ENCODE results near the gene CACNA1C.

The CACNA1C gene

GRCh38 chr12:2140858-2141519 lies 88.2 kb downstream of the CACNA1C start:
- DNase-seq (ENCODE audit: low spot score), result no peak

DNA sequence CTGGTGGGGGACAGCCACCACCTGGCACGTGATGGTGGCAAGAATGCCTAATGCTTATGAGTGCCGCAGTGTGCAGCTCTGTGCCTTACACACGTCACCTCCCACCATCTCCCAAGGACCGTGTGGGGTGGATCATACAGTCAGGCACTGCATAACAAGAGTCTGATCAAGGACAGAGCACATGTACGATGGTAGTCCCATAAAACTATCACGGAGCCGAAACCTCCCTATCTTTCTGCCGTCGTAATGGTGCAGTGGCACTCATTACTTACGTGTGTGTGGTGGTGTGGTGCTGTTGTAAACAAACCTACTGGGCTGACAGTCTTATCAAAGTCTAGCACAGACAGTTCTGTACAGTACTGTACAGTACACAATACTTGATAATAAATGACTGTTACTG lies 89.3 kb downstream of the CACNA1C start:
- DNase-seq (ENCODE audit: low spot score), result no peak

- no peak for DNase-seq (ENCODE audit: low spot score)
Measured at GRCh38 chr12:2144951-2145350, 92.2 kb downstream of the CACNA1C start.

DNA sequence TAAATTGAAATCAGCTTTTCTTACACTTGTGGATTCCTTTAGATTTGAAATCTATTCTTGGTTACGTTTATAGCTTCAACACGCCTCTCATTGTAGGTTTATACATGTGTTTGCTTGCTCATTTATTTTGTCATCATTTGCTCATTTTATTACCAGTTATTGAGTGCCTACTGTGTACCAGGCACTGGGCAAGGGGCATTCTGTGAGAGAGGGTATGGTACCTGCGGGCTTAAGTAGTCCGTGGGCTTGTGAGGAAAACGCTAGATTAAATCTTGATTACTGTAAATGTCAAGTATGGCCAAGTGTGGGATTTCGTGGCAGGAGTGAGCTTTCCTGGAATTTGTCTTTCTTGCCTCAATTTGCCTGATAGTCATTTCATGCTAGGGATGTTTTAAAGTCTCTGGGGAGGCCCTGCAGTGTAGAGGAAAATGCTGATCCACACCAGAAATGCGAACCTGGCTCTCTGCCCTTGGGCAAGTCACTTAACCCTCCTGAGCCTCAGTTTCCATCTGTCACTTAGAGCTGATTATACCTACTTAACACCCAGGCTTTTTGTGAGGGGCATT lies 92.7 kb downstream of the CACNA1C start:
- DNase-seq (ENCODE audit: low spot score), result no peak

GRCh38 chr12:2147335-2147734 lies 94.5 kb downstream of the CACNA1C start:
- no peak for DNase-seq (ENCODE audit: low spot score)

DNA sequence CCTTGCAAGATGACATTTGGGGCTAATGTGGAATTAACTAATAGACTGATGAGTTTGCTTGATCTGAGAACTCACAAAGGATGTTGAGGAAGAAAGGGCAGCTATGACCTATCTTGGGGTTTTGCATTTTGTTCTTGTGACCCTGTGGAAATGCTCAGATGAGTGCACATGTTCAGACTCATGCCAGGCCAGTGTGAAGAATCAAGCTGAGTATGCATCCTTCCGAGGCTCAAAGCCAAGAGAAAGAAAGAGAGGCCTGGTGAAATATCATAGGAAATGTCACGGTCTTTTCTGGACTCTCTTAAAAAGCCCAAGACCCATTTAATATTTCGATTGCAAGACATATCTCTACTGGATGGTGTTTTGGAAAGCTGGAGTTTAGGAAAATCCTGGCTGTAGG lies 96.3 kb downstream of the CACNA1C start:
- DNase-seq (ENCODE audit: low spot score), result no peak

- DNase-seq (ENCODE audit: low spot score), result no peak
Measured at GRCh38 chr12:2150833-2151232, 98.0 kb downstream of the CACNA1C start.

GRCh38 chr12:2151391-2151790 lies 98.6 kb downstream of the CACNA1C start:
- DNase-seq (ENCODE audit: low spot score), result no peak

DNA sequence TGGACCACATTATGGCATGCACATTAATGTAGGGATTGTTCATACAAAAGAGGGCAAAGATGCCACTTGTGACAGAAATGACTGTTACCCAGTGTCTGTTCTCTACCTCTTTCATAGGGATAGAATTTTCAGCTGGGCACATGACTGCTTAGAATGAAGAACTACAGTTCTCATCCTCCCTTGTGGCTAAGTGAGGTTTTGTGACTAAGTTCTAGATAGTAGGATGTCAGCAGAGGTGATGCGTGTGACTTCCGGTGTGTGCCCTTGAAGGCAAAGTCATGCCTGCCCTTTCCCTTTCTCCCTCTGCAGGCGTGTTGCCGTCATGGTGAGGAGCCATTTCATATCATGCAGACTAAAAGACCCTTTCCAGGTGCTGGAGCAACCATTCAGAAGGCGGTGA lies 99.3 kb downstream of the CACNA1C start:
- DNase-seq (ENCODE audit: low spot score), result no peak

DNA sequence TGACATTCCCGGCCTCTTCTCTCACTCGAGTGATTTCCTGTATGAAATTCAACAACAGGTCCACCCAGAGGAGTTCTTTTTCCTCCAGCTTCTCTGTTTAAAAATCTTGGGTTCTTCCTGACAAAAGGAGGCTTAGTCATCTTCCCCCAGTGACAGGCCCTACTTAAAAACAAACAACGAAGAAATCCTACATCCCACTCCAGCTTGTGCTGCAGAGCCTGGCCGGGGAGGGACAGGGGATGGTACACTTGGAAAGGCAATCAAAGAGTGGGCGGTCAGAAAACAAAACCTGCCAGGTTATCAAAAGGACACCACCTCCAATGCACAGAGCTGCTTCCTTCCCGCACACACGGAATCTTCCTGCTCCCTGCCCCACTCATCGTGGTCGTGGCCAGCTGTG lies 101.3 kb downstream of the CACNA1C start:
- DNase-seq (ENCODE audit: low spot score), result no peak

DNA sequence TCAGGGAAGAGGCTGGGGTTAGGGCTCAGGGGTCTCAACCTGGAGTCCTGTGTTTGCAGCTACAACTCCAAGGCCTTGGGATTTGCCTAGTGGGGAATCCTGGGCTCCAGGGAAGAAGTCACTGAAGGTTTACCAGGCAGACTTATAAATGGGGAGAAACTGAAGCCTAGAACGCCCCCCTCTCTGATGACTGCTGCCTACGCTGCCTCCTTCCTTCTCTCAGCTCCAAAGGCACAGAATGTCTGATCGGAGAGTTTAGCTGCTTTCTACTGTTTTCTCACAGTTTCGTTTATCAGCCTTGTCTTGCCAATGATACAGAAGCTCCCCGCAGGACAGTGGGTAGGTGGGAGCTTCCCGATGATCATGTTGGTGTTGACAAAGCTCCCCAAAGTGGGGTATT lies 101.7 kb downstream of the CACNA1C start:
- no peak for DNase-seq (ENCODE audit: low spot score)

DNA sequence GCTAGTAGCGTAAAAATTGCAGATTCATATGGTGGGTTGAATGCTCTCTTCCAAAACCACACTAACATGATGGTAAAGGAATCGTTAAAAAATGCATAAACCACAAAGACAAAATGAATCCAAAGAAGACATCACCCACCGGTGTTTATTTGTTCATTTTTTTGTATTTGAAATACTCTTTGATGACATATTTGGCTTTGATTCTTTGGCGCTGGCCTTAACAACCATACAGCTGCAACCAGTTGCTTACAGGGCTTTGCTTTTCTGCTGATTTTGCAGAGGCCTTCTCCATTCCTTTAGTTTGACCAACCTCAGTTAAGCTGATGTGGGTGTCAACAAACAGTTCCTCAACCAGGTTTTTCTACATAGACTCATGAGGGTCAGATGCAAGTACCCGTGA lies 103.5 kb downstream of the CACNA1C start:
- DNase-seq (ENCODE audit: low spot score), result no peak

GRCh38 chr12:2160043-2160442 lies 107.3 kb downstream of the CACNA1C start:
- no peak for DNase-seq (ENCODE audit: low spot score)

DNA sequence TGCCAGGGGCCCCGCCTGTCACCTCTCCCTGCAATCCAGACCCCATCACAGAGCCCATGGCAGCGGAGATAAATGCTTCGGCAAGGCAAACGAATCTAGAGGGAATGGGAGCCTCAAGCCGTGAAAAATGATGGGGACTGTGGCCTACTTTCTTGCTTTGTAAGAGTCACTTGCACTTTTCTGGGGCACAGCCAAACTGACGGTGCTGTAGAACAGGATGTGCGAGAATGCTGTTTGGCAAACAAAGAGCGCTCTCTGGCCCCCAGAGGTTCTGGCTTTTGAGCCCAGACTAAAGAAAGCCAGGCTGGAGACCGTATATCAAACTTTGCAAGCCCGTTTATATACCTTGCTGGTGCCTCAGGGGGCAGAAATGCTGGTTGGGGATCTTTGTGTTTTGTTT lies 108.7 kb downstream of the CACNA1C start:
- DNase-seq (ENCODE audit: low spot score), result no peak

- peak; percentile 50 for DNase-seq (ENCODE audit: low spot score)
Measured at GRCh38 chr12:2163177-2163941, 110.6 kb downstream of the CACNA1C start.

DNA sequence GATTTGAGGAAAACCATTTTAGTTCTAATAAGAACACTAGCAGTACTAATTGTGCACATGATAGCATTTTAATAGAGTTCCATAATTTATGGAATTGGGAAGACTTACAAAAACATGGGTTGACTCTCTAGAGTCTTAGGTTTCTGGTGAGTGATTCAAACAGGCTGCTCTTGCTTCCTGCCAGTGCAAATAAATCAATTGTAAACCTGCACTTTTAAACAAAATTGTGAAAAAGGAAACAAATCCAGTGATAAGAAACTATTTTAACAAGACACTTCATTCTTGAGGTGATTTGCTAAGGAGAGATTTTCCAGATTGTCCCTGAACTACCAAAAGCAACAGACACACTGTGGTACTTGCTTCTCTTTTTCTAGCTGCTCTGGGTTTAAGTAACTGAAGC lies 112.2 kb downstream of the CACNA1C start:
- no peak for DNase-seq (ENCODE audit: low spot score)

DNA sequence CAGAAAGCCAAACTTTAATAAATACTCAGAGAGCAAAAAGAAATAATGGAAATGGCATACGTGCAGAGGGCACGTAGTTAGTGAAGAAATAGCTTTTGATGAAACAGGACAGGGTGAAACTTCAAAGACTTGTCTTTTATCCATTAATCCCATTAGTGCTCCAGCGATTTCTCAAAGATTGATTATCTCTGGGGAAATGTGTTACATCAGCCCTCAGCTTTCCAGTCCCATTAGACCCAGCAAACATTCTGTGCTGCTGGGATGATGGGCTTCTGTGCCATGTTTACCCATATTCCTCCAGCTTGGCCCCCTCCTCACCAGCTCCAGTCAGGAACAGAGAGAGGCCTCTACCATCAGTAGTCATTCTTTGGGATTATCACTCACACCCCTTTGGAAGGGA lies 113.1 kb downstream of the CACNA1C start:
- DNase-seq (ENCODE audit: low spot score), result no peak

- no peak for DNase-seq (ENCODE audit: low spot score)
Measured at GRCh38 chr12:2166696-2167095, 113.9 kb downstream of the CACNA1C start.

GRCh38 chr12:2167231-2167630 lies 114.4 kb downstream of the CACNA1C start:
- no peak for DNase-seq (ENCODE audit: low spot score)

DNA sequence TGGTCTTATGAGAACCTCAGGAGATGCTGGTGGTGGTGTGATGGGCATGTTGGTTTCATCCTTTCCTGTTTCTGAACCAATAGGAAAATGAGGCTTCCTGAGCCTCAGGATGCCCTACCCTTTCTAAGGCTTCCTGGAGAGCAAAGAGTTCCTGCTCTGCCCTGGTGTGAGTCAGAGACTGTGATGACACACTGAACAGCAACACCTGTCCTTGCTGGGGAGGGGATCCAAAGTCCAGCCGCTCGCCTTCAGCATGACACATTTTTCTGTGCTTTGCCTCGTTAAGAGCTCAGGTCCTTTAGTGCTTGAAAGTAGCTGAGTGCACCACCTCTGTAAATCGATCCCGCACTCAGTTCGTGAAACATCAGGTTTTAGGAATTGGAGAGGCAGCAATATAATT lies 116.0 kb downstream of the CACNA1C start:
- peak; percentile 67 for DNase-seq (ENCODE audit: low spot score)

DNA sequence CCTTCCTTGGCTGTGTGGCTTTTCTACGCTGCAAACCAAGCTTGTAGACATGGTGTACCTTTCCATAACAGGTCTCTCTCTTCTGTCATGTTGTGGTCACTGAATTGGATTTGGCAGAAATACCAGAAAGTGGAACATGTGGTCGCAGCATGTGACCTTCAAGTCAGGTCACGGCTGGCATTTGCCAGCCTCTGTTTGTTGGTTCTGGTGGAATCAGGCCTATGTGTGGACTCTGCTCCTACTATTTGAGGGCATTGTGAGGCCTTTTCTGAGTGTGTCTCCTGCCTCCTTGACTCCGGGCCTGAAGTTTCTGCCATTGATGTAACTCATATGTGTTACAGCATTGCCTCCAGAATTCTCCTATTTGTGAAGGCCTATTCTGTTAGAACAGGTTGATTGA lies 116.7 kb downstream of the CACNA1C start:
- DNase-seq (ENCODE audit: low spot score), result no peak

DNA sequence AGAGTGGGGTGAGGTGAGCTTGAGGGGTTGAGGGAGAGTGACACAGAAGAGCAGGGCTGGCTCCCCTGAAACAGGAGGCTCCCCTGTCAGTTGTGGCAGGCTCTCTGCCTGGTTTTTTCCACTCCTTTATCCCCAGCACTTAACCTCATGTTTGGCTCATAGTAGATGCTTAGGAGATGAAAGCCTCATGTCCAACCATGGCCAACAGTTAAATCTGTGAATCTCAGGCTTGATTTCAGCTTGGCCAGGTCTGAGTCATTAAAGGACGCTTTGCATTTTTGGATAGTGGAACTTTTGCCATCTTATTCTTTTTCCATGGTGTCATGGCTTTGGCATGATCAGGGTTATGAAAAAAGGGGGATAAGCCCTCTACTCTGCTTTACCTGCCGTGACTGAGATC lies 117.2 kb downstream of the CACNA1C start:
- DNase-seq (ENCODE audit: low spot score), result no peak

DNA sequence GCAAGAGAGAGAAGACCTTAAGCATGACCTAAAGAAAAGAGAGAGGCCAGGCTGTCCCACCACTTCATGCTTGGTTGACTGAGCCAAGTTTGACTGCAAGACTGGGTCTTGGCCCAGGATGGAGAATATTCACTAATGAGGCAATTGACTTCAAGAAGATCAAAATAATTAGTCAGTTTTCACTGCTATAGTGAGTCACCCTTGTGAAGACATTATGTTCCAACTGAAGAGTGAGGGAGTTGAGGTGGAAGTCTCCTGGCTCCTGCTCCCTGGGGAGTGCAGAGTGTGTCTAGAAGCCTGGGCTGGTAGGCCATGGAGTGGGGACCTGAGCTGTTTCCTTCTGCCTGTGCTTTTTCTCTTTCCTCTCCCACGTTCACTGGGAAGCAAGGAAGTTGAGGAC lies 117.6 kb downstream of the CACNA1C start:
- no peak for DNase-seq (ENCODE audit: low spot score)

Data from HuH-7.5 (cell line).